Fibroblast of skin of back (primary cell): ENCODE measurements around the gene TPD52L1.
"Not testable (repeated sequence)": the region's sequence is repeated elsewhere in the genome, so short reads cannot be mapped to it uniquely, and the experiment has no call there.

Experiments
- DNase-seq: peaks from one replicate; pipeline ENCODE4 v3.0.0-alpha.2; 2013

The TPD52L1 gene

GRCh38 chr6:125275779-125276178, 122.2 kb downstream of the TPD52L1 start:
- DNase-seq = no peak

GRCh38 chr6:125277838-125278237, 124.3 kb downstream of the TPD52L1 start:
- no peak for DNase-seq

GRCh38 chr6:125279961-125280360, 126.4 kb downstream of the TPD52L1 start:
- no peak for DNase-seq

- DNase-seq = not testable (repeated sequence)
Observed at GRCh38 chr6:125280370-125281035, 126.9 kb downstream of the TPD52L1 start.

GRCh38 chr6:125282470-125282869, 128.9 kb downstream of the TPD52L1 start:
- not testable (repeated sequence) for DNase-seq

GRCh38 chr6:125285353-125285752, 131.8 kb downstream of the TPD52L1 start:
- DNase-seq = no peak

- DNase-seq = no peak
Observed at GRCh38 chr6:125285936-125286335, 132.4 kb downstream of the TPD52L1 start.

GRCh38 chr6:125287718-125288117, 134.1 kb downstream of the TPD52L1 start:
- DNase-seq = no peak

GRCh38 chr6:125293587-125293986, 140.0 kb downstream of the TPD52L1 start:
- DNase-seq = no peak

- DNase-seq = no peak
Observed at GRCh38 chr6:125294036-125294435, 140.5 kb downstream of the TPD52L1 start.

- DNase-seq = no peak
Observed at GRCh38 chr6:125294925-125295324, 141.4 kb downstream of the TPD52L1 start.

- DNase-seq = no peak
Observed at GRCh38 chr6:125296471-125296870, 142.9 kb downstream of the TPD52L1 start.

GRCh38 chr6:125299257-125299656, 145.7 kb downstream of the TPD52L1 start:
- no peak for DNase-seq

- DNase-seq = peak; percentile 56
Observed at GRCh38 chr6:125300992-125301434, 147.4 kb downstream of the TPD52L1 start.

GRCh38 chr6:125301435-125302391, 148.1 kb downstream of the TPD52L1 start, which contains the start of gene HDDC2:
Gene HDDC2, minus strand, starts transcription at chr6:125301967. Its CDS starts 35 bp downstream, at chr6:125301932.
- DNase-seq = peak; percentile 78

- peak; percentile 86 for DNase-seq
Observed at GRCh38 chr6:125302840-125303511, 149.4 kb downstream of the TPD52L1 start.

- DNase-seq = no peak
Observed at GRCh38 chr6:125303512-125303854, 149.9 kb downstream of the TPD52L1 start.

GRCh38 chr6:125304970-125305660, 151.5 kb downstream of the TPD52L1 start:
- no peak for DNase-seq

- no peak for DNase-seq
Observed at GRCh38 chr6:125306756-125307149, 153.2 kb downstream of the TPD52L1 start.

GRCh38 chr6:125307150-125307838, 153.7 kb downstream of the TPD52L1 start:
- no peak for DNase-seq

GRCh38 chr6:125307964-125308615, 154.5 kb downstream of the TPD52L1 start:
- DNase-seq = no peak
